Uterus (tissue), 4 donors: ENCODE results near the gene MYO1G. TPM values are rescaled to one million over a fixed set of nuclear protein-coding genes. Genes with fewer than 3 reads are reported as not detected.

Source experiments
- DNase-seq, 2 donors: peaks; one replicate each; pipeline ENCODE4 v3.0.0-alpha.2; 2019 to 2020
- H3K27ac ChIP-seq, 2 donors: fragments of 200-600 bp; sonication (generic); 1 replicate in 1 of 2; 2 replicates in 1 of 2; pipeline ENCODE4 v1.5.1; 2016 to 2018
- H3K27me3 ChIP-seq, 2 donors: fragments of 200-600 bp; sonication (generic); one replicate each; pipeline ENCODE4 v1.5.1; 2018 to 2019; ENCODE audit warnings: control low read depth in 1 of 2
- H3K36me3 ChIP-seq, 2 donors: fragments of 200-600 bp; sonication (generic); one replicate each; pipeline ENCODE4 v1.5.1; 2019; ENCODE audit warnings: control low read depth in 1 of 2
- H3K4me1 ChIP-seq, 2 donors: fragments of 200-600 bp; sonication (generic); one replicate each; pipeline ENCODE4 v1.5.1; 2018 to 2019; ENCODE audit warnings: control low read depth in 1 of 2
- H3K4me3 ChIP-seq, 2 donors: fragments of 200-600 bp; sonication (generic); 1 replicate in 1 of 2; 2 replicates in 1 of 2; pipeline ENCODE4 v1.5.1; 2018 to 2019; ENCODE audit warnings: mild to moderate bottlenecking in 1 of 2
- H3K9me3 ChIP-seq, 2 donors: fragments of 200-600 bp; sonication (generic); one replicate each; pipeline ENCODE4 v1.5.1; 2019; ENCODE audit warnings: control low read depth in 1 of 2
- POLR2A ChIP-seq, 2 donors: fragments of 450-650 bp; IDR thresholded peaks; one replicate each; pipeline ENCODE4 v1.6.1; 2016; ENCODE audit warnings: antibody characterized with exemption in 2 of 2, mild to moderate bottlenecking in 1 of 2, moderate library complexity in 1 of 2
- intact Hi-C: fragments of 100-400 bp; cut with DNase I; formaldehyde crosslinking; loops from one replicate; pipeline ENCODE4 v1.15.1; 2023; ENCODE audit warnings: low total_unique reads
- total RNA-seq, 4 donors: library from RNA; depleted of rRNA in 3 of 4; stranded (reverse); fragments of >200 nt in 3 of 4; gene quantifications; one replicate each; pipeline versions ENCODE4 v1.1.0 to v1.2.4, GENCODE V29; 2014 to 2023
- TF ChIP-seq, protein P1 (sequence below), 4 experiments: fragments of 200-600 bp in 2 of 4; fragments of 450-650 bp in 2 of 4; sonication (generic) in 2 of 4; IDR thresholded peaks; one replicate each; pipeline ENCODE4 v1.5.1; 2016 to 2019; ENCODE audit warnings: antibody characterized with exemption in 4 of 4, mild to moderate bottlenecking in 2 of 4, moderate library complexity in 1 of 4
- donor health status: DM: yes; HTN: yes; CAD: no.

MYO1G gene
- total RNA-seq, 4 donors from 2014 or later: 0.59 to 3.1 (median 1.2) TPM

DNA sequence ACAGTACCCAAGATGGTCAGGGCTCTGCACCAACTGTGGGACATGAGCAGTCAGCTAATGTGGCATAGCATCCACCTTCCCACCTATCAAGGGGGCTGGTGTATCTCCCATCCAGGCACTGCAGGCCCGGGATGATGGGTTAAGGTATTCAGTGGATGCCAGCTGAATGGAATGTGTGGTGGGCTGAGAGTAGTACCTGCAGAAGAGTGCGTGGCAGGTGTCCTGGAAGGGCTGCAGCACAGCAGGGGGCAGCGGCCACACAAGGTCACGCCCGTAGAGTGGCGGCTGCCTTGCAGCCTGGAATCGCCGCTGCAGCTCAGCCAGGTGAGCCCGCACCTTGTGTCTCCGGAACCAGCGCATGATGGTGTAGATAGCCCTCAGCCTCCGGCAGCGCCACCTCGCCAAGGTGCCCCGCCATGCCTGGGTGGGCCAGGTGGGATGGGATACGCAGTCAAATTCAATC is 13.3 kb downstream of the MYO1G start:
- H3K27ac ChIP-seq: no peak overlapping the region
- intact Hi-C loops: no loop called here
- TF ChIP-seq POLR2A (IDR thresholded peaks at IDR 0.05): no peak
- TF ChIP-seq, protein P1, sequence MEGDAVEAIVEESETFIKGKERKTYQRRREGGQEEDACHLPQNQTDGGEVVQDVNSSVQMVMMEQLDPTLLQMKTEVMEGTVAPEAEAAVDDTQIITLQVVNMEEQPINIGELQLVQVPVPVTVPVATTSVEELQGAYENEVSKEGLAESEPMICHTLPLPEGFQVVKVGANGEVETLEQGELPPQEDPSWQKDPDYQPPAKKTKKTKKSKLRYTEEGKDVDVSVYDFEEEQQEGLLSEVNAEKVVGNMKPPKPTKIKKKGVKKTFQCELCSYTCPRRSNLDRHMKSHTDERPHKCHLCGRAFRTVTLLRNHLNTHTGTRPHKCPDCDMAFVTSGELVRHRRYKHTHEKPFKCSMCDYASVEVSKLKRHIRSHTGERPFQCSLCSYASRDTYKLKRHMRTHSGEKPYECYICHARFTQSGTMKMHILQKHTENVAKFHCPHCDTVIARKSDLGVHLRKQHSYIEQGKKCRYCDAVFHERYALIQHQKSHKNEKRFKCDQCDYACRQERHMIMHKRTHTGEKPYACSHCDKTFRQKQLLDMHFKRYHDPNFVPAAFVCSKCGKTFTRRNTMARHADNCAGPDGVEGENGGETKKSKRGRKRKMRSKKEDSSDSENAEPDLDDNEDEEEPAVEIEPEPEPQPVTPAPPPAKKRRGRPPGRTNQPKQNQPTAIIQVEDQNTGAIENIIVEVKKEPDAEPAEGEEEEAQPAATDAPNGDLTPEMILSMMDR (IDR thresholded peaks at IDR 0.05): no peak
- H3K9me3 ChIP-seq: no peaks in the 10 kb centered on the region
- H3K4me3 ChIP-seq: no peak overlapping the region
- H3K4me1 ChIP-seq: peaks cover 0 to 10% of the 10 kb centered on the region in 2 donors
- H3K36me3 ChIP-seq: no peaks in the 10 kb centered on the region
- no peak for DNase-seq
- peaks cover 0 to 4% of the 10 kb centered on the region in 2 donors for H3K27me3 ChIP-seq

DNA sequence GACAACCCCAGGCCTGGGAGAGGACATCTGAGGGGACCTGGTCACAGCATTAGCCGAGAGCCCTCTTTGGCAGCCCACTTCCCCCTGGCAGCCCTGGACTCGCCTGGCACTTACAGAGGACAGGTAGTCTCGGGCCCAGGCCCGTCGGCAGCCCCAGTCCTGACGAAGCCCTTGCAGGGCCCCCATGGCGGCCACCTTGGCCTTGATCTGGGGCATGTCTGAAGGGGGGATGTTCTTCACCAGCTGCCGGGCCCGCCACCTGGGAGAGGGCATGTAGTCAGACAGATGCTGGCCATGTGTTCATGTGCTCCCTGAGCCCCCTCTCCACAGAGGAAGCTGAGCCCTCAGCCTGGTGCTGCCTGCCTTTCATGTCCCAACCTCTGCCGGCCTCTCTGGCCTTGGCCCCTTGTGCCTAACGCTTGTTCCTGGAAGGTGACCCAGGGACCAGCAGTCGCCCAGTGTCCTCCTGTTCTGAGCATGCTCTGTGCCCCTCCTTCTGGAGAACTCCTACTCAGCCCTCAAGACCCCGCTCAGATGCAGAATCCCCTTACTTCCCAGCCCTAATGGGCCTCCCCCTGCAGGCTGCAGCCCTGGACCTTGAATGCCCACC is 13.9 kb downstream of the MYO1G start:
- Histone ChIP-seq H3K4me1 (peaks cover 0 to 10% of the 10 kb centered on the region in 2 donors), H3K36me3 (no peaks in the 10 kb centered on the region), H3K4me3 (no peak overlapping the region), H3K27ac (no peak overlapping the region), H3K9me3 (no peaks in the 10 kb centered on the region), H3K27me3 (peaks cover 0 to 4% of the 10 kb centered on the region in 2 donors)
- intact Hi-C loops: no loop called here
- TF ChIP-seq, protein P1 (IDR thresholded peaks at IDR 0.05): no peak
- no peak for TF ChIP-seq POLR2A (IDR thresholded peaks at IDR 0.05)
- no peak for DNase-seq

DNA sequence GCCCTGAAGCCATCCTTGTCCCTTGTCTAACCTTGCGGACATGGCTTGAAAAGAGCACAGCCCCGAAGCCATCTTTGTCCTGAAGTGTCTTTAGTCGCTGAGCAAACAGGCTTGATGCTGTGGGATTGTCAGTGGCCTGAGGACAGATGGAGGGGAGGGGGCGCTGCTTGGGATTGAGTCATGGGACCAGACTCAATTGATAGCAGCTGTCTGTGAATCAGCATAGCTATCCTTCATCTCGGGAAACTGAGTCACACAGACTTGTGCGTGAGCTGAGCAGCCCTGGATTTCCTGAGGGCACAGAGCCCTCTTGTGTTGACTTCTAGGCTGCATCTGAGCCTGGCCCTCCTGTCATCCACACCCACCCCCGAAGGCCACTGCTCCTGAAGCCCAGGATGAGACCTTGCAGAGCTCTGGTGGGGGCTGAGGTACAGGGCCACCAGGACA is 14.4 kb downstream of the MYO1G start:
- no peak for DNase-seq
- H3K27me3 ChIP-seq: peaks cover 0 to 4% of the 10 kb centered on the region in 2 donors
- H3K4me3 ChIP-seq: no peak overlapping the region
- H3K4me1 ChIP-seq: peaks cover 0 to 10% of the 10 kb centered on the region in 2 donors
- no peak overlapping the region for H3K27ac ChIP-seq
- H3K36me3 ChIP-seq: no peaks in the 10 kb centered on the region
- no peaks in the 10 kb centered on the region for H3K9me3 ChIP-seq
- intact Hi-C loops: no loop called here
- TF ChIP-seq POLR2A (IDR thresholded peaks at IDR 0.05): no peak
- TF ChIP-seq, protein P1 (IDR thresholded peaks at IDR 0.05): no peak

DNA sequence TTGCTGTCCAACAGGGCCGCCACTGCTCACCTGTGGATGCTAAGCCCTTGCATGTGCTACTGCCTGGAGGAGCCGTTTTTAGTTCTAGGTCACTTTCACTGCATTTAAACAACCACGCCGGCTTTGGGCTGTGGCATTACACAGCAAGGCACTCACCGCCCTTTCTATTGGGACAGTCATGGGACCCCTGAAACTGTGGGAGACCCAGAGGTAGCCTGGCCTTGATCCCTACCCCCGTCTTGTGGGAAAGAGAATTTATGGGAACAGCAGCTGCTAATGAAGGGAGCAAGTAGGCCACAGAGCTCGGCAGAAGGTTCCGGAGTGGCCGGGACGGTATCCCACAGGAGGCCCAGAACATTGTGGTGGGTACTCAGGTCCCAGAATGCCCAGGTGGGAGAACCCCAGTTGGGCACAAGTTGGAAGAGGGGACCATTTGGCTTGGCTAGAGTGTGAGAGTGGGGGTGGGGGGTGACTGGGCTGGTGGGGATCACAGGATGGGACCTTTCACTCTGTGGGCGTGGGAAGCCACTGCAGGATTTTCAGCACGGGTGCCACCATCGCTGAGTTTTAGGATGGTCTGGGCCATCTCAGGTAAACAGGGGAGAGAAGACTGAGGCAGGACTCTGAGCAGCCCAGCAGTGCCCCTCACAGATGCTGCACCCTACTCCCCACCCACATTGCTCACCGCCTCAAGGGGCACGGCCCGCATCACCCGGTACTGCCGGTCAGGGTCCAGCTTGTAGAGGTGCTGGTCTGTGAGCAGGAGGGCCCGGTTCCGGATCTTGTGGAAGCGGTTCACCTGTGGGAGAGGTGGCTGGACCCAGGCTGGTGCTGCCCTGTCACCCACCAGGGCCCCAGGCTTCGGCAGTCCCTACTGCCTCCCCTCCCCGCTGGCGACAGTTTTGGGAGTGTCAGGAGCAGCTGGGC is 15.2 kb downstream of the MYO1G start:
- peaks cover 0 to 4% of the 10 kb centered on the region in 2 donors for H3K27me3 ChIP-seq
- peaks cover 0 to 10% of the 10 kb centered on the region in 2 donors for H3K4me1 ChIP-seq
- no peak overlapping the region for H3K27ac ChIP-seq
- no peaks in the 10 kb centered on the region for H3K36me3 ChIP-seq
- TF ChIP-seq, protein P1 (IDR thresholded peaks at IDR 0.05): no peak
- no peak for TF ChIP-seq POLR2A (IDR thresholded peaks at IDR 0.05)
- intact Hi-C loops: no loop called here
- no peak for DNase-seq
- no peak overlapping the region for H3K4me3 ChIP-seq
- no peaks in the 10 kb centered on the region for H3K9me3 ChIP-seq
